Pericardium fibroblast (primary cell): ENCODE data around the gene SNRNP27. TPM values are rescaled to one million over a fixed set of nuclear protein-coding genes. Genes with fewer than 3 reads are reported as not detected.

Source experiments
- total RNA-seq: library from RNA; depleted of rRNA; stranded (reverse); fragments of >200 nt; gene quantifications from 2 replicates; pipeline ENCODE4 v1.2.3, GENCODE V29; 2015

The SNRNP27 gene, protein sequence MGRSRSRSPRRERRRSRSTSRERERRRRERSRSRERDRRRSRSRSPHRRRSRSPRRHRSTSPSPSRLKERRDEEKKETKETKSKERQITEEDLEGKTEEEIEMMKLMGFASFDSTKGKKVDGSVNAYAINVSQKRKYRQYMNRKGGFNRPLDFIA
- 22.2 and 41.2 TPM in 2 replicates for total RNA-seq

DNA sequence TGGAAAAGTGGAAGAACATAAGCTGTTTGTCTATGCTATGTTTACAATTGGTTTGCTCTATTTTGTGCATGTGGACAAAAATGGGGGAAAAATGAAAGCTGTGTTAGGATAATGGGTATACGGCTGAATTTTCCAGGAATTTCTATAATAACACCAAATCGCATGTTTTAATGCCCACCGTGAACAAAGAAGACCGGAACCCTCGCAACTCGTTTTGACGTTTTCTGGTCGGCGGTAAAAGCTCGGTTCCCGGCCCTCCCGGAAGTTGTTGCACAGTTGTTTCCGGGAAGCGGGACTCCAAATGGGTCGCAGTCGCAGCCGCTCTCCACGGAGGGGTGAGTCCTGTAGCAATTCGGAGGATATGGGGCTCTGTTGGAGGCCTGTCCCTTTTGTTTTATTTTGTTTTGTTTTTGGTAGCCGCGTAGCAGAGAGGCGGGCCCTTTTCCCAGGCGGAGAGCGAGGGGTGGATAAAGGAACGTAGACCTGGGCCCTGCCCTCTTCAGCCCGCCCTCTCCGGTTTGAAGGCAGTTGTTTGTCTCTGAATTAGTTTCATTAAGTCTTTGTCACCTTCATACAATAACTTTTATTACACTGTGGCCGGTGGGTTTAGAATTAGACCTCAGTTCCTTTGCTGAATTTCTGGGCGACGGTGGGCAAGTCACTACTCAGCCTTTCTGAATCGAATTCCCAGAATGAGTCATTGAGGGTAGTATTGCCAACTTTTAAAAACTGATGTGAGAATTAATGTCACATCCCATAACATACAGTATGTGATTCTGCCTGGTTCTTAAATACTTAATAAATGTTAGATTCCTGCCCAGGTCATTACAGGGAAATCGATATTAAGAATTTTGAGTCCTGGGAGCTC lies at the start of gene SNRNP27:
Gene SNRNP27, plus strand, starts transcription at position 273 of the 868 bp plus-strand sequence. Its CDS starts 29 bp downstream, at position 302.

GRCh38 chr2:69914950-69915945 lies 21.5 kb downstream of the SNRNP27 start, which contains the start of gene MXD1:
TSS of gene MXD1 (plus strand) at chr2:69915109. CDS start at chr2:69915331, 222 bp downstream.

Other genes with a start within 250 kb of the SNRNP27 start
- 61.2 and 91.4 TPM in 2 replicates for gene ANXA4, start 151.8 kb upstream of the SNRNP27 start, total RNA-seq
- 5.5 and 9.6 TPM in 2 replicates for gene GMCL1, start 64.3 kb upstream of the SNRNP27 start, total RNA-seq
- 4.8 and 6.0 TPM in 2 replicates for gene MXD1, start 21.2 kb downstream of the SNRNP27 start, total RNA-seq
- 0.70 and 0.77 TPM in 2 replicates for gene ASPRV1, start 67.7 kb downstream of the SNRNP27 start, total RNA-seq
- gene PCBP1, start 193.5 kb downstream of the SNRNP27 start, total RNA-seq: 78.4 and 78.8 TPM in 2 replicates